ENCODE measurements around the gene PLCB1.

- TF ChIP-seq FOS (IDR thresholded peaks at IDR 0.05; ENCODE audit: low read depth, low read length) = no peak
- no peak for TF ChIP-seq CTCF (conservative IDR thresholded peaks at IDR 0.05; ENCODE audit: low read depth, low read length)
- no peak for TF ChIP-seq POLR2A (IDR thresholded peaks at IDR 0.05; ENCODE audit: low read depth, low read length)
- no peak for TF ChIP-seq MXI1 (IDR thresholded peaks at IDR 0.05; ENCODE audit: borderline replicate concordance, low read depth, low read length)
- no peak for TF ChIP-seq USF2 (IDR thresholded peaks at IDR 0.05; ENCODE audit: low read depth, low read length)
- no peak for TF ChIP-seq RCOR1 (IDR thresholded peaks at IDR 0.05; ENCODE audit: insufficient replicate concordance, low read length)
- no peak for TF ChIP-seq BHLHE40 (IDR thresholded peaks at IDR 0.05; ENCODE audit: low read depth, low read length)
- TF ChIP-seq MAZ (IDR thresholded peaks at IDR 0.05; ENCODE audit: borderline replicate concordance, low read depth, low read length) = no peak
- no peak for TF ChIP-seq ELK1 (IDR thresholded peaks at IDR 0.05; ENCODE audit: borderline replicate concordance, low read depth, low read length)
- no peak for TF ChIP-seq RAD21 (IDR thresholded peaks at IDR 0.05; ENCODE audit: low read length)
- no peak for TF ChIP-seq NFE2L2 (IDR thresholded peaks at IDR 0.05; ENCODE audit: low read depth, low read length)
Measured at GRCh38 chr20:8353512-8353911, 221.4 kb downstream of the PLCB1 start.
